GM12801 (cell line): Measurements from ENCODE around the gene HSP90B1.

Experiments
- CTCF ChIP-seq: IDR thresholded peaks from one replicate; pipeline ENCODE4 v1.5.1; 2011; ENCODE audit warnings: control low read depth; ENCODE audit not compliant: insufficient read length; ENCODE audit errors: extremely low read depth

Gene HSP90B1

GRCh38 chr12:103930034-103930786, at the start of gene HSP90B1:
Gene HSP90B1, plus strand, starts transcription at chr12:103930410. Its CDS starts 106 bp downstream, at chr12:103930516.
- TF ChIP-seq CTCF = no peak

GRCh38 chr12:103881261-103881660, 48.9 kb upstream of the HSP90B1 start:
- no peak for TF ChIP-seq CTCF

GRCh38 chr12:103882861-103883596, 47.2 kb upstream of the HSP90B1 start:
- no peak for TF ChIP-seq CTCF

GRCh38 chr12:103883908-103884307, 46.3 kb upstream of the HSP90B1 start:
- no peak for TF ChIP-seq CTCF

- TF ChIP-seq CTCF = no peak
Measured at GRCh38 chr12:103884316-103884715, 45.9 kb upstream of the HSP90B1 start.

- TF ChIP-seq CTCF = no peak
Measured at GRCh38 chr12:103886195-103886797, 43.9 kb upstream of the HSP90B1 start.

- TF ChIP-seq CTCF = no peak
Measured at GRCh38 chr12:103887738-103888137, 42.5 kb upstream of the HSP90B1 start.
